Esophagus muscularis mucosa (tissue), 4 donors: ENCODE results near the gene FURIN. TPM values are rescaled to one million over a fixed set of nuclear protein-coding genes. Genes with fewer than 3 reads are reported as not detected.

Experiments used
- DNase-seq: peaks from one replicate; pipeline ENCODE4 v3.0.0-alpha.2; 2017; ENCODE audit errors: extremely low spot score
- H3K27ac ChIP-seq, 4 donors: fragments of 200-600 bp; sonication (generic); replicated peaks in 1 of 4; 1 replicate in 3 of 4; 2 replicates in 1 of 4; pipeline ENCODE4 v1.5.1; 2016 to 2019; ENCODE audit warnings: mild to moderate bottlenecking in 1 of 4
- H3K27me3 ChIP-seq, 4 donors: fragments of 200-600 bp; sonication (generic); one replicate each; pipeline versions ENCODE4 v1.5.1 to v1.6.0; 2016 to 2019
- H3K36me3 ChIP-seq, 4 donors: fragments of 200-600 bp; sonication (generic); one replicate each; pipeline ENCODE4 v1.5.1; 2016 to 2019
- H3K4me1 ChIP-seq, 4 donors: fragments of 200-600 bp; sonication (generic); one replicate each; pipeline ENCODE4 v1.5.1; 2016 to 2019
- H3K4me3 ChIP-seq, 4 donors: fragments of 200-600 bp; sonication (generic); 1 replicate in 2 of 4; 2 replicates in 2 of 4; pipeline ENCODE4 v1.5.1; 2016 to 2019; ENCODE audit warnings: mild to moderate bottlenecking in 4 of 4, moderate library complexity in 1 of 4
- H3K9me3 ChIP-seq, 4 donors: fragments of 200-600 bp; sonication (generic); 1 replicate in 3 of 4; 2 replicates in 1 of 4; pipeline ENCODE4 v1.5.1; 2016 to 2019
- CTCF ChIP-seq, 3 experiments: fragments of 200-600 bp in 2 of 3; fragments of 450-650 bp in 1 of 3; sonication (generic) in 2 of 3; IDR thresholded peaks; one replicate each; pipeline ENCODE4 v1.5.1; 2017 to 2019; ENCODE audit warnings: antibody characterized with exemption in 3 of 3, mild to moderate bottlenecking in 2 of 3, moderate library complexity in 1 of 3
- EP300 ChIP-seq: sonication (generic); formaldehyde crosslinking; IDR thresholded peaks from one replicate; pipeline ENCODE4 v1.6.1; 2017; ENCODE audit warnings: antibody characterized with exemption
- POLR2A ChIP-seq: fragments of 450-650 bp; IDR thresholded peaks from one replicate; pipeline ENCODE4 v1.6.1; 2017; ENCODE audit warnings: antibody characterized with exemption, moderate library complexity, mild to moderate bottlenecking, low read depth
- POLR2AphosphoS5 ChIP-seq, 2 donors: sonication (generic); formaldehyde crosslinking; IDR thresholded peaks; one replicate each; pipeline ENCODE4 v1.6.1; 2017; ENCODE audit warnings: antibody characterized with exemption in 2 of 2
- WGBS: methylation state at CpG from one replicate; pipeline ENCODE4 v1.1.5; 2018; 5-methylcytosine and 5-hydroxymethylcytosine counted together
- intact Hi-C: fragments of 100-400 bp; cut with DNase I; formaldehyde crosslinking; loops from one replicate; pipeline ENCODE4 v1.15.1; 2023
- total RNA-seq, 4 donors: library from RNA; depleted of rRNA; stranded (reverse); fragments of >200 nt; gene quantifications; one replicate each; pipeline versions ENCODE4 v1.1.0 to v1.2.1, GENCODE V29; 2016

The FURIN gene
- total RNA-seq, 4 donors from 2014 or later, result 39.0 to 84.0 (median 80.3) TPM

- peak overlapping the region; percentile 63 to 67 (median 63) for H3K4me3 ChIP-seq
- peak overlapping the region; percentile 86 to 94 (median 88) for H3K27ac ChIP-seq
- H3K4me1 ChIP-seq, result peaks cover 24 to 50% (median 43%) of the 10 kb centered on the region in 4 donors
- no peak for DNase-seq
- no peaks in the 10 kb centered on the region for H3K36me3 ChIP-seq
- no peaks in the 10 kb centered on the region for H3K27me3 ChIP-seq
- TF ChIP-seq EP300, result no peak
- TF ChIP-seq CTCF (IDR thresholded peaks at IDR 0.05), result no peak
- no peak for TF ChIP-seq POLR2A
- H3K9me3 ChIP-seq, result no peaks in the 10 kb centered on the region
- 60% methylated on average over 21 of the region's 21 CpGs for WGBS
- intact Hi-C loops, result no loop called here
These were observed 61.0 kb downstream of the FURIN start for GRCh38 chr15:90929246-90930019.

- Histone ChIP-seq H3K27me3 (no peaks in the 10 kb centered on the region), H3K9me3 (no peaks in the 10 kb centered on the region), H3K4me3 (peak overlapping the region; percentile 63 to 67 (median 63)), H3K27ac (peak overlapping the region; percentile 86 to 94 (median 88)), H3K4me1 (peaks cover 34 to 63% (median 55%) of the 10 kb centered on the region in 4 donors), H3K36me3 (no peaks in the 10 kb centered on the region)
- WGBS, result 67% methylated on average over 15 of the region's 15 CpGs
- no peak for DNase-seq
- intact Hi-C loops, result no loop called here
- TF ChIP-seq CTCF (IDR thresholded peaks at IDR 0.05), result no peak
- no peak for TF ChIP-seq EP300
- TF ChIP-seq POLR2AphosphoS5 (IDR thresholded peaks at IDR 0.05), result no peak
- no peak for TF ChIP-seq POLR2A
These were observed 62.6 kb downstream of the FURIN start for GRCh38 chr15:90930861-90931574.

GRCh38 chr15:90931575-90931827 is 63.1 kb downstream of the FURIN start:
- peak overlapping the region; percentile 86 to 94 (median 88) for H3K27ac ChIP-seq
- H3K36me3 ChIP-seq, result peaks cover 0 to 4% (median 0%) of the 10 kb centered on the region in 4 donors
- TF ChIP-seq POLR2AphosphoS5 (IDR thresholded peaks at IDR 0.05) (no peak), POLR2A (no peak), CTCF (IDR thresholded peaks at IDR 0.05) (peak in 1 of 3 experiments; percentile 26), EP300 (no peak)
- H3K27me3 ChIP-seq, result no peaks in the 10 kb centered on the region
- H3K4me1 ChIP-seq, result peaks cover 39 to 67% (median 59%) of the 10 kb centered on the region in 4 donors
- intact Hi-C loops, result no loop called here
- DNase-seq, result no peak
- no peaks in the 10 kb centered on the region for H3K9me3 ChIP-seq
- H3K4me3 ChIP-seq, result peak overlapping the region; percentile 70 to 89 (median 80)
- 47% methylated on average over 6 of the region's 6 CpGs for WGBS

- no peaks in the 10 kb centered on the region for H3K9me3 ChIP-seq
- H3K27ac ChIP-seq, result peak within 1 kb of the TSS; percentile 86 to 94 (median 88)
- H3K27me3 ChIP-seq, result no peaks in the 10 kb centered on the region
- H3K4me3 ChIP-seq, result peak within 1 kb of the TSS; percentile 70 to 89 (median 80)
- peak; percentile 95 for DNase-seq
- TF ChIP-seq EP300 (no peak), POLR2A (no peak), POLR2AphosphoS5 (IDR thresholded peaks at IDR 0.05) (peak; percentile 78 to 84), CTCF (IDR thresholded peaks at IDR 0.05) (peak; percentile 85 to 99 (median 91))
- intact Hi-C loops, result loop anchor here (1.0 kb wide), 1 partner anchor 30 kb away; no protein-coding TSS in a partner anchor
- H3K4me1 ChIP-seq, result peaks cover 43 to 73% (median 65%) of the 10 kb centered on the region in 4 donors
- H3K36me3 ChIP-seq, result peaks cover 0 to 5% (median 4%) of the 10 kb centered on the region in 4 donors
- WGBS, result 0% methylated on average over 21 of the region's 52 CpGs
These were observed 63.7 kb downstream of the FURIN start, which contains the start of gene HDDC3 for GRCh38 chr15:90931828-90932659. Gene HDDC3, minus strand, starts transcription at chr15:90932549. Its CDS starts 9 bp downstream, at chr15:90932540.
